K562 (cell line): ENCODE results near the gene ADAMTS7. TPM values are rescaled to one million over a fixed set of nuclear protein-coding genes. Genes with fewer than 3 reads are reported as not detected.

Source experiments
- ATAC-seq: fragments of 200-7000 bp; cut with Tn5 transposase; 3 replicates; pipeline ENCODE4 v1.9.1; 2020; ENCODE audit warnings: moderate library complexity
- BruUV-seq: library from RNA; stranded (reverse); fragments of 400-500 nt; replicated peaks from 2 replicates; lab custom pipeline; 2021; lab: Mats Ljungman, UMichigan
- CTCF ChIA-PET: fragments of 300-600 bp; formaldehyde crosslinking; extraction: SDS; loops from one replicate; lab custom pipeline; 2021; ENCODE audit warnings: low intra/inter-chr PET ratio; lab: Yijun Ruan, JAX
- POLR2A ChIA-PET: fragments of 300-600, 350-650 bp; sonication (Branson Sonifier 250); formaldehyde crosslinking; extraction: SDS; loops from one replicate; lab custom pipeline; 2021; ENCODE audit warnings: antibody characterized with exemption, inconsistent platforms; lab: Yijun Ruan, JAX
- DNase-seq, 4 experiments: peaks; one replicate each; pipeline versions ENCODE4 v3.0.0 to v3.0.0-alpha.2; 2011 to 2018; ENCODE audit warnings: low spot score in 3 of 4, mixed read lengths in 3 of 4; ENCODE audit errors: extremely low read depth in 1 of 4
- FAIRE-seq: peaks from 2 replicates; lab custom pipeline; 2011; peaks lifted over from hg19 to GRCh38; lab: Jason Lieb, UNC
- H2AFZ ChIP-seq: 2 replicates; pipeline ENCODE4 v1.6.0; 2011; ENCODE audit warnings: low read depth, low read length, control low read depth, inconsistent platforms
- H3K27ac ChIP-seq: fragments of 200-600 bp; 3 replicates; pipeline ENCODE4 v1.8.0; 2011; ENCODE audit warnings: low read depth, mild to moderate bottlenecking, control low read depth, inconsistent platforms, low read length, moderate library complexity, mixed read lengths; ENCODE audit errors: extremely low read depth
- H3K27me3 ChIP-seq, 2 experiments: fragments of 300-600 bp in 1 of 2; 2 replicates in 1 of 2; 3 replicates in 1 of 2; pipeline versions ENCODE4 v1.6.0 to v1.8.0; 2011; ENCODE audit warnings: inconsistent platforms in 2 of 2, low read length in 2 of 2, mild to moderate bottlenecking in 1 of 2, mixed read lengths in 1 of 2, moderate library complexity in 1 of 2; ENCODE audit not compliant: control insufficient read depth in 2 of 2, insufficient read depth in 2 of 2
- H3K36me3 ChIP-seq: fragments of 300-600 bp; 3 replicates; pipeline ENCODE4 v1.8.0; 2011; ENCODE audit warnings: mild to moderate bottlenecking, low read length, inconsistent platforms; ENCODE audit not compliant: control insufficient read depth, insufficient read depth
- H3K4me1 ChIP-seq, 2 experiments: fragments of 200-600 bp in 1 of 2; replicated peaks in 1 of 2; 2 replicates in 1 of 2; 3 replicates in 1 of 2; pipeline versions ENCODE4 v1.5.1 to v1.8.0; 2011; ENCODE audit warnings: inconsistent platforms in 2 of 2, low read length in 2 of 2, mild to moderate bottlenecking in 1 of 2, mixed read lengths in 1 of 2, moderate library complexity in 1 of 2; ENCODE audit not compliant: control insufficient read depth in 2 of 2, insufficient read depth in 2 of 2
- H3K4me2 ChIP-seq: 2 replicates; pipeline ENCODE4 v1.6.1; 2011; ENCODE audit warnings: low read length, control low read depth, inconsistent platforms, mixed read lengths; ENCODE audit not compliant: insufficient read depth
- H3K4me3 ChIP-seq: fragments of 200-600 bp; sonication (generic), shearing (Covaris generic); 2 replicates; pipeline ENCODE4 v1.5.1; 2016; ENCODE audit warnings: control low read depth, inconsistent platforms
- H3K79me2 ChIP-seq: fragments of 200-600 bp; 3 replicates; pipeline ENCODE4 v1.8.0; 2011; ENCODE audit warnings: low read length, inconsistent platforms; ENCODE audit not compliant: control insufficient read depth, insufficient read depth
- H3K9ac ChIP-seq, 2 experiments: 2 replicates each; pipeline versions ENCODE4 v1.6.0 to v1.6.1; 2011; ENCODE audit warnings: low read depth in 2 of 2, low read length in 2 of 2, control low read depth in 1 of 2, inconsistent platforms in 1 of 2, mild to moderate bottlenecking in 1 of 2, mixed read lengths in 1 of 2; ENCODE audit not compliant: insufficient read depth in 1 of 2
- H3K9me1 ChIP-seq: one replicate; pipeline ENCODE4 v1.6.0; 2011; ENCODE audit warnings: inconsistent platforms, mild to moderate bottlenecking, low read length, moderate library complexity; ENCODE audit not compliant: control insufficient read depth, insufficient read depth
- H3K9me3 ChIP-seq: replicated peaks from 2 replicates; pipeline ENCODE4 v1.5.1; 2011; ENCODE audit warnings: low read depth, low read length, inconsistent platforms; ENCODE audit not compliant: control insufficient read depth, insufficient read depth
- H4K20me1 ChIP-seq: replicated peaks from 2 replicates; pipeline ENCODE4 v1.6.1; 2011; ENCODE audit warnings: low read length, inconsistent platforms, mixed read lengths; ENCODE audit not compliant: control insufficient read depth, insufficient read depth
- GTF2B ChIP-seq: IDR thresholded peaks from 2 replicates; pipeline ENCODE4 v1.6.1; 2011; ENCODE audit not compliant: insufficient read length; ENCODE audit errors: extremely low read depth
- KLF16 ChIP-seq: IDR thresholded peaks from 2 replicates; pipeline ENCODE4 v1.6.1; 2016; ENCODE audit warnings: antibody characterized with exemption
- SPI1 ChIP-seq: IDR thresholded peaks from 2 replicates; pipeline ENCODE4 v1.6.1; 2011; ENCODE audit warnings: low read depth, low read length, control low read depth, borderline replicate concordance
- STAT5A ChIP-seq: IDR thresholded peaks from 2 replicates; pipeline ENCODE4 v1.6.1; 2012; ENCODE audit warnings: low read length, inconsistent platforms, borderline replicate concordance
- YY1 ChIP-seq, 3 experiments: IDR thresholded peaks; 2 replicates each; pipeline ENCODE4 v1.6.1; 2011; ENCODE audit warnings: low read length in 2 of 3, mild to moderate bottlenecking in 2 of 3, moderate library complexity in 2 of 3, borderline replicate concordance in 1 of 3, control low read depth in 1 of 3, low read depth in 1 of 3; ENCODE audit not compliant: insufficient read depth in 3 of 3, insufficient replicate concordance in 2 of 3, control insufficient read depth in 1 of 3, insufficient read length in 1 of 3; ENCODE audit errors: extremely low read depth in 1 of 3
- ZBTB11 ChIP-seq, 3 experiments: fragments of 200-800 bp in 1 of 3; fragments of 250-450 bp in 1 of 3; fragments of 450-650 bp in 1 of 3; sonication (Bioruptor Pico) in 1 of 3; sonication (Bioruptor generic) in 1 of 3; formaldehyde crosslinking in 1 of 3; IDR thresholded peaks; 2 replicates each; pipeline versions ENCODE4 v1.6.1 to v1.8.0; 2016 to 2022; ENCODE audit warnings: mild to moderate bottlenecking in 2 of 3, missing genetic modification characterization in 2 of 3, missing compliant biosample characterization in 1 of 3, moderate library complexity in 1 of 3
- WGBS: fragments of 100-300 bp; shearing (Covaris generic); methylation state at CpG from one replicate; pipeline ENCODE4 v1.1.6; 2016; ENCODE audit warnings: low coverage, mixed read lengths; ENCODE audit not compliant: insufficient coverage; ENCODE audit errors: missing lambda C conversion rate; 5-methylcytosine and 5-hydroxymethylcytosine counted together
- in situ Hi-C: fragments of 300-500 bp; cut with MboI; formaldehyde crosslinking; loops from 4 replicates; pipeline ENCODE4 v1.15.0; 2018; ENCODE audit warnings: inconsistent platforms, mixed read lengths
- intact Hi-C: fragments of 100-400 bp; cut with micrococcal nuclease; formaldehyde crosslinking; loops from 2 replicates; pipeline ENCODE4 v1.14.2; 2022
- polyA plus RNA-seq, 8 experiments: library from polyadenylated mRNA; depleted of rRNA in 4 of 8; stranded (reverse) in 5 of 8; unstranded in 3 of 8; fragments of >200 nt; fragmentation: Nextera tagmentation in 2 of 8; fragmentation: Illumina TruSeq in 1 of 8; extraction: Ambion mirVana in 2 of 8; extraction: Trizol in 1 of 8; gene quantifications; 2 replicates each; pipeline versions ENCODE4 v1.2.1 to v1.2.3, GENCODE V29; 2011 to 2014; ENCODE audit warnings: inconsistent platforms in 1 of 8, missing spikeins in 1 of 8
- total RNA-seq, 7 experiments: library from RNA; depleted of rRNA in 6 of 7; stranded (reverse); fragments of >200 nt in 6 of 7; fragmentation: Illumina TruSeq in 2 of 7; extraction: Trizol in 2 of 7; gene quantifications; 2 replicates each; pipeline versions ENCODE4 v1.2.1 to v1.2.3, GENCODE V29; 2011 to 2021; ENCODE audit warnings: low replicate concordance in 1 of 7
- TF ChIP-seq, protein P1 (sequence below): conservative IDR thresholded peaks from 2 replicates; pipeline ENCODE4 v1.6.1; 2011; ENCODE audit warnings: low read depth, mild to moderate bottlenecking, low read length; ENCODE audit not compliant: control insufficient read depth

ADAMTS7 gene
- total and polyA plus RNA-seq, 9 of the 15 experiments (the other 6 are each of a cell fraction or from before 2014, with no cell fraction given), result 0.05 to 0.07 TPM; not detected in 7

GRCh38 chr15:78757636-78757905, 53.7 kb downstream of the ADAMTS7 start:
- no peak overlapping the region for H2AFZ ChIP-seq
- FAIRE-seq (no peak), ATAC-seq (no peak), DNase-seq (no peak)
- H4K20me1 ChIP-seq, result no peaks in the 10 kb centered on the region
- intact Hi-C loops (loop anchor here (10.0 kb wide), 1 partner anchor 247 kb away; no protein-coding TSS in a partner anchor), in situ Hi-C loops (no loop called here)
- H3K9me1 ChIP-seq, result no peaks in the 10 kb centered on the region
- H3K79me2 ChIP-seq, result no peaks in the 10 kb centered on the region
- ChIA-PET CTCF (no interaction called here), POLR2A (interaction anchor here (0.8 kb wide), 1 partner anchor 210 kb away, joined by 3 read pairs; no protein-coding TSS in a partner anchor)
- H3K4me3 ChIP-seq, result no peak overlapping the region
- H3K9me3 ChIP-seq, result no peaks in the 10 kb centered on the region
- BruUV-seq, result no TSS peak
- no peak overlapping the region for H3K9ac ChIP-seq
- H3K4me2 ChIP-seq, result no peak overlapping the region
- peaks cover 0 to 6% of the 10 kb centered on the region in 2 experiments; a peak in 1 of 5 replicates for H3K27me3 ChIP-seq
- WGBS, result 23% methylated on average over 8 of the region's 10 CpGs
- no peaks in the 10 kb centered on the region for H3K36me3 ChIP-seq
- H3K4me1 ChIP-seq, result peaks cover 0 to 13% of the 10 kb centered on the region in 2 experiments; a peak in 1 of 5 replicates
- H3K27ac ChIP-seq, result no peak overlapping the region
- TF ChIP-seq GTF2B (no peak), YY1 (IDR thresholded peaks at IDR 0.05; ENCODE audit: borderline replicate concordance in 1 of 3, control insufficient read depth in 1 of 3, extremely low read depth in 1 of 3, insufficient read depth in 3 of 3, insufficient read length in 1 of 3, insufficient replicate concordance in 2 of 3, low read depth in 1 of 3, low read length in 2 of 3) (no peak), SPI1 (no peak), KLF16 (no peak), ZBTB11 (CRISPR knock-in tag; IDR thresholded peaks at IDR 0.05) (no peak), STAT5A (no peak)
- TF ChIP-seq, protein P1, sequence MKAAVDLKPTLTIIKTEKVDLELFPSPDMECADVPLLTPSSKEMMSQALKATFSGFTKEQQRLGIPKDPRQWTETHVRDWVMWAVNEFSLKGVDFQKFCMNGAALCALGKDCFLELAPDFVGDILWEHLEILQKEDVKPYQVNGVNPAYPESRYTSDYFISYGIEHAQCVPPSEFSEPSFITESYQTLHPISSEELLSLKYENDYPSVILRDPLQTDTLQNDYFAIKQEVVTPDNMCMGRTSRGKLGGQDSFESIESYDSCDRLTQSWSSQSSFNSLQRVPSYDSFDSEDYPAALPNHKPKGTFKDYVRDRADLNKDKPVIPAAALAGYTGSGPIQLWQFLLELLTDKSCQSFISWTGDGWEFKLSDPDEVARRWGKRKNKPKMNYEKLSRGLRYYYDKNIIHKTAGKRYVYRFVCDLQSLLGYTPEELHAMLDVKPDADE, result no peak
